HG02763 (cell line): Measurements from ENCODE around the gene MAD2L1BP.
"Not testable (repeated sequence)": the region's sequence is repeated elsewhere in the genome, so short reads cannot be mapped to it uniquely, and the experiment has no call there.

ENCODE experiments used
- ATAC-seq: cut with Tn5 transposase; IDR thresholded peaks from one replicate; pipeline ENCODE4 v1.9.1; 2021; ENCODE audit warnings: mild to moderate bottlenecking, moderate library complexity; ENCODE audit not compliant: unreplicated experiment

The MAD2L1BP gene

DNA sequence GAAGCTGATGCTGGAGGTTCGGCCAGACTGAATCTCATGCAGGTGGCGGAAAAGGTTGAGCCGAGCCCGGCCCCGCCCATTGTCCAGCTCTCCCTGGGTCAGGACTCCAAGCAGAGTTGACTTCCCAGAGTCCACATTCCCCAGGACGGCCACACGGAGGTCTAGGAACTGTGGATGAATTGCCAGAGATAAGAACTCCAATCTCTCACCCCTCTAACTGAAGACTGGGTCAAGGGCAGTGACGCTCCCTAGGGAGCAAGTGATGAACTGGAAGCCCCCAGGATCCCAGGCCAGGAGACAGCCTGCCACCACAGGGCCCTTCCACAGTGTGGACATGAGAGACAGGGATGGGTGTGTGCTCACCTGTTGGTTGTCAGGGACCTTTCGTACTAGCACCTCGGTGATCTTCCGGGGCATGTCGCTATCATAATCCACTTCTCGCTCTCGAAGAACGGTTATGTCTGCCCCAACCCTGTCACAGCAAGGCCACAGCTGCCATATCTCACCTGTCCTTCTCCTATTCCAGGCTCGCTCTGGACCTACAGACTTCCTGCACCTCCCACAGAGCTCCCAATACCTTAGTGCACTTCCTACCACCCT, 10.1 kb upstream of the MAD2L1BP start:
- ATAC-seq, result no peak

DNA sequence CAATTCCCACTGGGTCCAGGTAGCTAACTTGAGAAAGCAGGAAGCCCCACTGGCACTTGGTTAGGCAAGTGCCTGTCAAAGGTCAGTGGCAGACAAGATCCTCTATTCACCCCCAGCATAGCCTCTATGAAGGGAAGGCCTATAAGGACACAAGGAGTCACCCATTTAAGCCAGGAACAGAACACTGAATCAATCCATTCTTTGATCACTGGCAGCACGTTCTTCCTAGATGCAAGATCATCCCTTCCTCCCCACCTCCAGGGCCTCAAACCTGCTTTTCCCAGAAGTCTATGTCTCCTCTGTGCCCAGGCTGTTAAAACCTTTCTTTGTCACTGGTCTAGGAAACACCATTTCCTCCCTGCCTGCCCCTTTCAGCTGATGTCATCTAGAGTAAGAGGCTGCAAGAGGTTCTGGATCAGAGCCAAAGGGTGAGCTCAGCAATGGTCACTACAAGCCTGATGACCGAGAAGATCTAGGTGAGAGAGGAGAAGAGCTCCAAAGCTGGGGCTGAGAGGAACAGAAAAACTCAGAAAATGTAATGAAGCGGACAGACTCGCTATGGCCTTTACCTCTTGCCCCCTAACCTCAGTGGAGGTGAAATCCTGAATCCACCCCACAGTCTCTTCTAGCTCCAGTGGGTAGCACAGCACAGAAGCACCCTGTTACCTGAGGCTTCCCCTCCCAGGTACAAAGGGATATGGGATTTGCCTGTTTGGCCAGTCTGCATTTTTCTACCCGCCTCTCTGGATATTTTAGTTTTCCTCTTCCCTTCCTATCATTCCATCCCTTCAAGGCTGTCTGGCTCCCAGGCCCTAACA, 8.4 kb upstream of the MAD2L1BP start:
- no peak for ATAC-seq

- no peak for ATAC-seq
These were observed 7.1 kb upstream of the MAD2L1BP start for GRCh38 chr6:43628393-43629103.

GRCh38 chr6:43629104-43629504, 6.5 kb upstream of the MAD2L1BP start, which contains the start of gene GTPBP2:
Gene GTPBP2, minus strand, starts transcription at chr6:43629264. Its CDS starts 102 bp downstream, at chr6:43629162.
- ATAC-seq, result peak; percentile 82

DNA sequence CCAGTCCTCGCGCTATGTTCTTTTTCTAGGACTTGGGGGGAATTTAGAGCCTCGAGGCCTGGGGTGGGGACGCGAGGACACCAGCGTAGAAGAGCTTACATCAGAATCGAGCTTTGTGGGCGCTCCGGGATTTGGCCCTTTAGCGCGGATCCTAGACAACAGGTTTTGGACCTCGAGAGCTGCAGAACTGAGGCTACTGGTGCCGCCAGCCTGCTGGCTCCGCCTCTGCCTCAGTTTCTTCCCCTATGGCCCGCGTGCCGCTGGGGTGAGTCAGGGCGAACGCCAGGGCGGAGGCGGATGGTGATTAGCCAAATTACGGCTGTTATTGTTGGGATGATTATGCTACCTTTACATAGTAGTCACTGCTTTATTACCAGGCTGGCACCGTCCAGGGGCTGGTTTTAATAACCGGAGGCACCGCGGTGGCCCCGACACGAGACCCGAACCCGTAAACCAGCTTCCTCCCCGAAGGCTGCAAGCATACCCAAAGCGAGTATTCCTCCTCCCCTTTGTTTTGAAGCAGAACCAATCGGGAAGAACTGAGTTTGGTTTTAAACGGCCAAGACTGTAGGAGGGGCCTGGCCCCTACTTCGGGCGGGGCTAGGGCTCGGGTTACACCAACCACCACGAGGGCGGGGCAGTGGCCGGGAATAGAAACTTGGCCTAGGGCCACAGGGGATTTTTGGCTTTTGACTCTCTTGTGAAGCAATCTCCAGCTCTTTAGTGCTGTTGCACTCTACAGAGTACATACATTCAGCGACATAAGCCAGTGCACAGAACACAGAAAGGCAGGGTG, 5.9 kb upstream of the MAD2L1BP start:
- ATAC-seq, result peak; percentile 66

GRCh38 chr6:43630980-43631619, 4.5 kb upstream of the MAD2L1BP start:
- ATAC-seq, result no peak

GRCh38 chr6:43633002-43633401, 2.6 kb upstream of the MAD2L1BP start:
- not testable (repeated sequence) for ATAC-seq

- no peak for ATAC-seq
These were observed 837 bp upstream of the MAD2L1BP start for GRCh38 chr6:43634702-43635303.

DNA sequence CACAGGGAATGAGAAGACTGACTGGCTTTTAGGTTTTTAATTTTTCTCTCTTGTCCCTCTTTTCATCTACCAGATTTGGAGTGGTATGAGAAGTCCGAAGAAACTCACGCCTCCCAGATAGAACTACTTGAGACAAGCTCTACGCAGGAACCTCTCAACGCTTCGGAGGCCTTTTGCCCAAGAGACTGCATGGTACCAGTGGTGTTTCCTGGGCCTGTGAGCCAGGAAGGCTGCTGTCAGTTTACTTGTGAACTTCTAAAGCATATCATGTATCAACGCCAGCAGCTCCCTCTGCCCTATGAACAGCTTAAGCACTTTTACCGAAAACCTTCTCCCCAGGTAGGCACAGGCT, 644 bp downstream of the MAD2L1BP start:
- ATAC-seq, result no peak

GRCh38 chr6:43639984-43640800, 4.6 kb downstream of the MAD2L1BP start:
- ATAC-seq, result no peak

- ATAC-seq, result no peak
These were observed 9.4 kb downstream of the MAD2L1BP start, which contains the start of gene RSPH9 for GRCh38 chr6:43644940-43645612. Gene RSPH9, plus strand, starts transcription at chr6:43645036. Its CDS starts 63 bp downstream, at chr6:43645099.

DNA sequence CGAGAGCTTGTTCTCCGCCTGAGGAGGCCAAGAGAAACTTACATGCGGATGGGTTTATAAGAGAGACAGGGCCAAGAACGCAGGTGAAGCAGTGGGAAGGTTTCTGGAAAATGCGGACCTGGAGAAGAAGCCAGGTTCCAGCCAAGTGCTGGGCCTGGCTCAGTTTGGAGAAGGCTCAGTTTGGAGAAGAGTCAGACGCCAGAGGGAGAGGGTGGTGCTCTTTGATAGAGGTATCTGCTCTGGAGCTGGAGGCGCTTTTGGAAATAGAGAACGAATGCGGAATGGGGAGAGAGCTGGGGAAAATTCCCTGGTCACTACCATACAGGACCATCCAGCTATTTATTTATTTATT, 9.9 kb downstream of the MAD2L1BP start:
- no peak for ATAC-seq

DNA sequence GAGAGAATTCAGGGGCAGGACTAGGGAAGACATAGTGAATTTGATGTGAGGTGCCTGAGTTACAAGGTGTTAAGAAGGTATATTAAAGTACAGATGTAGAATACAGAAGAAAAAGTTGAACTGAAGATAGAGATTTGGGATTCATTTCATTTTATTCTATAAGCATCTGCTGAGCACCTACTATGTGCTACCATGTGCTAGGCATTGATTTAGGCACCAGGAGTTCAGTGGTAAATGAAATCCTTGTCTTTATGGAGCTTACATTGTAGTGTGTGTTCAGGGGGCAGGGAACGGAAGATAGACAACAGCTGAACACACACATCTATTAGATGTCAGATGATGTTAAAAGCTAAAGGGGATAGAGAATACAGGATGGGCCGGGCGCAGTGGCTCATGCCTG, 12.0 kb downstream of the MAD2L1BP start:
- ATAC-seq, result no peak

DNA sequence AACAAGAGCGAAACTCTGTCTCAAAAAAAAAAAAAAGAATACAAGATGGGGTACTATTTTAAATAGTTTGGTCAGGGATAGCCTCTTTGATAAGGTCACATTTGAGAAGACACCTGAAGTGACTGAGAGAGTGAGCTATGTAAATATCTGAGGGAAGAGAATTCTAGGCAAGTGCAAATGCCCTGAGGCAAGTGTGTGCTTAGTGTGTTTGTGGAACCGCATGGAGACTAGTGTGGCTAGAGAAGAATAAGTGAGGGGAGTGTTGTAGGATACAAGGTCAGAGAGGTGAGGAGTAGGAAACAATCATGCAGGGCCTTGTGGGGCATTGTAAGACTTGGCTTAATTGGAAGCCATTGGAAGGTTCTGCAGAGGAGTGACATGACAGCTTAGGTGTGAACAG, 12.6 kb downstream of the MAD2L1BP start:
- no peak for ATAC-seq

DNA sequence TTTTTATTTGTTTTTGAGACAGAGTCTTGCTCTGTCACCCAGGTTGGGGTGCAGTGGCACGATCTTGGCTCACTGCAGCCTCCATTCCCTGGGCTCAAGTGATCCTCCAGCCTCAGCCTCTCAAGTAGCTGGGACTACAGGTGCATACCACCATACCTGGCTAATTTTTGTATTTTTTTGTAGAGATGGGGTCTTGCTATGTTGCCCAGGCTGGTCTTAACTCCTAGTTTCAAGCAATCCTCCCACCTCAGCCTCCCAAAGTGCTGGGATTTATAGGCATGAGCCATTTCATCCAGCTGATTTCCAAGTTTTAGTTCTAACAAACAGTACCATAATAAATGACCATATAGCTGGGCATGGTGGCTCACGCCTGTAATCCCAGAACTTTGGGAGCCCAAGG, 17.2 kb downstream of the MAD2L1BP start:
- ATAC-seq, result not testable (repeated sequence)

GRCh38 chr6:43657221-43657802, 21.7 kb downstream of the MAD2L1BP start:
- no peak for ATAC-seq

- no peak for ATAC-seq
These were observed 22.5 kb downstream of the MAD2L1BP start for GRCh38 chr6:43658161-43658560.

DNA sequence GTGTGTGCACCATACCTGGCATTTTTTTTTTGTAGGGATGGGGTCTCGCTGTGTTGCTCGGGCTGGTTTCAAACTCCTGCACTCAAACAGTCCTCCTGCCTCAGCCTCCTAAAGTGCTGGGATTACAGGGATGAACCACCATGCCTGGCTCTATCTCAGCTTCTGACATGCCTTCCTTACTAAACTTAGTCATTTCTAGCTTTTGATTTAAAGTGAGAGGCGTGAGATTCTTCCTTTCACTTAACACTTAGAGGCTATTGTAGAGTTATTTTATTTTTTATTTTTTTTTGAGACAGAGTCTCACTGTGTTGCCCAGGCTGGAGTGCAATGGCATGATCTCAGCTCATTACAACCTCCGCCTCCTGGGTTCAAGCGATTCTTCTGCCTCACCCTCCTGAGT, 27.3 kb downstream of the MAD2L1BP start:
- ATAC-seq, result not testable (repeated sequence)
